CD4-positive, alpha-beta T cell treated with Interleukin-10 for 1 hour (primary cell): ENCODE measurements around the gene MPP2.
"Not testable (repeated sequence)": the region's sequence is repeated elsewhere in the genome, so short reads cannot be mapped to it uniquely, and the experiment has no call there.

ENCODE experiments used
- DNase-seq: peaks from one replicate; pipeline ENCODE4 v3.0.0-alpha.2; 2020

The MPP2 gene

GRCh38 chr17:43907425-43907981 lies at the start of gene MPP2:
MPP2 (minus strand) TSS chr17:43907536; CDS start chr17:43904460, 3,076 bp downstream.
- peak; percentile 60 for DNase-seq

GRCh38 chr17:43956222-43956621 lies 48.9 kb upstream of the MPP2 start:
- DNase-seq, result no peak

GRCh38 chr17:43953746-43954145 lies 46.4 kb upstream of the MPP2 start, which contains the start of gene PYY:
PYY (minus strand) TSS chr17:43953940; CDS start chr17:43953483, 457 bp downstream.
- no peak for DNase-seq

GRCh38 chr17:43952724-43953666 lies 45.7 kb upstream of the MPP2 start:
- DNase-seq, result no peak

- DNase-seq, result no peak
These were observed 45.0 kb upstream of the MPP2 start for GRCh38 chr17:43952351-43952723.

GRCh38 chr17:43951750-43952149 lies 44.4 kb upstream of the MPP2 start:
- no peak for DNase-seq

- no peak for DNase-seq
These were observed 43.2 kb upstream of the MPP2 start for GRCh38 chr17:43950554-43950953.

- no peak for DNase-seq
These were observed 42.4 kb upstream of the MPP2 start for GRCh38 chr17:43949781-43950180.

- no peak for DNase-seq
These were observed 39.4 kb upstream of the MPP2 start for GRCh38 chr17:43946781-43947180.

GRCh38 chr17:43945074-43945829 lies 37.9 kb upstream of the MPP2 start:
- DNase-seq, result no peak

- no peak for DNase-seq
These were observed 34.8 kb upstream of the MPP2 start, which contains the start of gene PPY for GRCh38 chr17:43942051-43942685. PPY (minus strand) TSS chr17:43942476; CDS start chr17:43941654, 822 bp downstream.

- no peak for DNase-seq
These were observed 33.3 kb upstream of the MPP2 start for GRCh38 chr17:43940630-43941029.

GRCh38 chr17:43939886-43940285 lies 32.5 kb upstream of the MPP2 start:
- no peak for DNase-seq

- not testable (repeated sequence) for DNase-seq
These were observed 32.1 kb upstream of the MPP2 start for GRCh38 chr17:43939452-43939851.

GRCh38 chr17:43938838-43939182 lies 31.5 kb upstream of the MPP2 start:
- no peak for DNase-seq

GRCh38 chr17:43936434-43936833 lies 29.1 kb upstream of the MPP2 start:
- no peak for DNase-seq

GRCh38 chr17:43935926-43936261 lies 28.6 kb upstream of the MPP2 start:
- no peak for DNase-seq

- DNase-seq, result no peak
These were observed 28.0 kb upstream of the MPP2 start for GRCh38 chr17:43935204-43935925.

GRCh38 chr17:43932923-43933322 lies 25.6 kb upstream of the MPP2 start:
- no peak for DNase-seq

GRCh38 chr17:43932357-43932756 lies 25.0 kb upstream of the MPP2 start:
- DNase-seq, result no peak

GRCh38 chr17:43931062-43931571 lies 23.8 kb upstream of the MPP2 start:
- no peak for DNase-seq

- no peak for DNase-seq
These were observed 21.3 kb upstream of the MPP2 start for GRCh38 chr17:43928609-43929008.
